Kidney (tissue), 14 donors: ENCODE measurements around the gene LIX1L. TPM values are rescaled to one million over a fixed set of nuclear protein-coding genes. Genes with fewer than 3 reads are reported as not detected.

Experiments used
- DNase-seq, 5 donors: peaks; one replicate each; pipeline ENCODE4 v3.0.0-alpha.2; 2013 to 2020
- FAIRE-seq: peaks from 2 replicates; lab custom pipeline; 2012; peaks lifted over from hg19 to GRCh38; lab: Jason Lieb, UNC
- H3K27ac ChIP-seq, 2 donors: one replicate each; pipeline ENCODE4 v1.7.0; 2013; ENCODE audit warnings: low read depth in 2 of 2, low read length in 2 of 2, inconsistent platforms in 1 of 2
- H3K27me3 ChIP-seq: one replicate; pipeline ENCODE4 v1.7.1; 2013; ENCODE audit warnings: low read length, inconsistent platforms; ENCODE audit not compliant: control insufficient read depth, insufficient read depth
- H3K36me3 ChIP-seq, 3 donors: one replicate each; pipeline versions ENCODE4 v1.7.0 to v1.7.1; 2013; ENCODE audit warnings: low read length in 3 of 3, control low read depth in 1 of 3, inconsistent platforms in 1 of 3; ENCODE audit not compliant: insufficient read depth in 3 of 3, control insufficient read depth in 2 of 3
- H3K4me1 ChIP-seq, 3 donors: one replicate each; pipeline versions ENCODE4 v1.7.0 to v1.7.1; 2013; ENCODE audit warnings: low read length in 3 of 3, inconsistent platforms in 1 of 3, low read depth in 1 of 3; ENCODE audit not compliant: control insufficient read depth in 2 of 3, insufficient read depth in 2 of 3
- H3K4me3 ChIP-seq, 3 donors: one replicate each; pipeline versions ENCODE4 v1.7.0 to v1.8.1; 2013; ENCODE audit warnings: low read length in 3 of 3, control low read depth in 1 of 3, inconsistent platforms in 1 of 3
- H3K9ac ChIP-seq, 3 donors: one replicate each; pipeline versions ENCODE4 v1.7.0 to v1.7.1; 2013; ENCODE audit warnings: low read length in 3 of 3, control low read depth in 1 of 3, inconsistent platforms in 1 of 3
- H3K9me3 ChIP-seq, 3 donors: one replicate each; pipeline versions ENCODE4 v1.7.0 to v1.7.1; 2013; ENCODE audit warnings: low read length in 3 of 3, control low read depth in 1 of 3, inconsistent platforms in 1 of 3; ENCODE audit not compliant: control insufficient read depth in 2 of 3, insufficient read depth in 1 of 3
- CTCF ChIP-seq: IDR thresholded peaks from 3 replicates; pipeline ENCODE4 v1.5.1; 2012; ENCODE audit warnings: mild to moderate bottlenecking, moderate library complexity, borderline replicate concordance; ENCODE audit not compliant: insufficient read depth; ENCODE audit errors: extremely low read depth
- intact Hi-C: fragments of 100-400 bp; cut with DNase I; formaldehyde crosslinking; loops from one replicate; pipeline ENCODE4 v1.11.1; 2022
- polyA plus RNA-seq: library from polyadenylated mRNA; stranded (reverse); fragments of 350-450 nt; fragmentation: Illumina TruSeq; extraction: RNeasy Lipid Tissue Mini Kit (QIAGEN cat#74804); gene quantifications from one replicate; pipeline ENCODE4 v1.2.3, GENCODE V29; 2014; ENCODE audit warnings: low read depth, low replicate concordance; ENCODE audit not compliant: insufficient read depth
- total RNA-seq: library from RNA; stranded (reverse); fragmentation: NEBNext Ultra II Directional; extraction: Animal tissue kit (Norgen Biotek cat#: 25700); gene quantifications from one replicate; pipeline ENCODE4 v1.2.1, GENCODE V29; 2021
- donor health status: control.
- donor health status: control.
- donor health status: control.
- donor health status: control.
- donor health status: control.
- donor health status: DM: yes; HTN: yes; CAD: no.
- donor health status: Normal renal cell carcinoma (clear cell type).

The LIX1L gene
- total and polyA plus RNA-seq, 2 donors from 2014 or later, result 10.0 to 27.8 TPM

GRCh38 chr1:145999321-146000024 is 41.7 kb upstream of the LIX1L start:
- FAIRE-seq, result no peak

GRCh38 chr1:145997718-145998023 is 39.9 kb upstream of the LIX1L start:
- Histone ChIP-seq H3K27ac (peak overlapping the region; percentile 90 to 99), H3K27me3 (no peaks in the 10 kb centered on the region), H3K9ac (peak overlapping the region in 2 of 3 donors; percentile 81 to 91), H3K4me1 (peaks cover 7 to 13% (median 11%) of the 10 kb centered on the region in 3 donors), H3K9me3 (no peaks in the 10 kb centered on the region), H3K4me3 (peak overlapping the region in 2 of 3 donors; percentile 90 to 98), H3K36me3 (peaks cover 21 to 35% (median 28%) of the 10 kb centered on the region in 3 donors)
- DNase-seq (peak in 2 of 5 donors; percentile 63 to 85), FAIRE-seq (no peak)
- TF ChIP-seq CTCF, result no peak
- intact Hi-C loops, result no loop called here

More at GRCh38 chr1:145999321-146000024, 41.7 kb upstream of the LIX1L start:
- Histone ChIP-seq H3K9ac (peak overlapping the region in 2 of 3 donors; percentile 7 to 8), H3K4me3 (peak overlapping the region in 2 of 3 donors; percentile 7 to 16), H3K4me1 (peaks cover 7 to 13% (median 11%) of the 10 kb centered on the region in 3 donors), H3K27ac (peak overlapping the region; percentile 45 to 87), H3K27me3 (no peaks in the 10 kb centered on the region), H3K36me3 (peaks cover 4 to 17% (median 10%) of the 10 kb centered on the region in 3 donors), H3K9me3 (no peaks in the 10 kb centered on the region)
- intact Hi-C loops, result no loop called here
- TF ChIP-seq CTCF, result no peak
- DNase-seq, result peak in 1 of 5 donors; percentile 11

- FAIRE-seq (no peak), DNase-seq (peak in 3 of 5 donors; percentile 62 to 86 (median 76))
- no peaks in the 10 kb centered on the region for H3K9me3 ChIP-seq
- peak overlapping the region; percentile 90 to 99 for H3K27ac ChIP-seq
- H3K4me3 ChIP-seq, result peak overlapping the region; percentile 90 to 98 (median 93)
- H3K9ac ChIP-seq, result peak overlapping the region; percentile 81 to 91 (median 91)
- no peak for TF ChIP-seq CTCF
- peaks cover 23 to 39% (median 31%) of the 10 kb centered on the region in 3 donors for H3K36me3 ChIP-seq
- intact Hi-C loops, result no loop called here
- H3K27me3 ChIP-seq, result no peaks in the 10 kb centered on the region
- H3K4me1 ChIP-seq, result peaks cover 7 to 16% (median 11%) of the 10 kb centered on the region in 3 donors
Observed at GRCh38 chr1:145997016-145997717, 39.4 kb upstream of the LIX1L start.
